Measurements from ENCODE around the gene RCCD1.
A peak's percentile ranks its signal among the peaks of the same experiment; 100 is the strongest.

RCCD1 gene

DNA sequence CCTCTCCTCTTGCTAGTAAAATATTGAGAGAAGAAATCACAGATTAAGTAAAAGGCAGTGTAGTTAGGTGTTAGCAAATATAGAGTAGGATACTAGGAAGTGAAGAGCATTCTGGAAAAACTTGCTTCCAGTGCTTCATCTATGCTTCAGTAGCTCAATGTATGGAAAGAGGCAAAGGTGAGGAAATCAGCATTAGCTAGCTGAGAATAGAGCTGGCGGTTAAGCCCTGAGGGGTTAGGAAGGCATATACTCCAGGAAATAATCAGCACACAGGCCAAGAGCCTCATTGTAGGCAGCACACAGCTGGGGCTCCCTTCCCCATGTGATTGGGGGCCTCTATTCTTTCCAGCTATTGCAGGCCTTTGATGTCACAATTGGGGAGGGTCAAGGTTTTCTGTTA, 13.8 kb downstream of the RCCD1 start:
- no peak for DNase-seq

DNA sequence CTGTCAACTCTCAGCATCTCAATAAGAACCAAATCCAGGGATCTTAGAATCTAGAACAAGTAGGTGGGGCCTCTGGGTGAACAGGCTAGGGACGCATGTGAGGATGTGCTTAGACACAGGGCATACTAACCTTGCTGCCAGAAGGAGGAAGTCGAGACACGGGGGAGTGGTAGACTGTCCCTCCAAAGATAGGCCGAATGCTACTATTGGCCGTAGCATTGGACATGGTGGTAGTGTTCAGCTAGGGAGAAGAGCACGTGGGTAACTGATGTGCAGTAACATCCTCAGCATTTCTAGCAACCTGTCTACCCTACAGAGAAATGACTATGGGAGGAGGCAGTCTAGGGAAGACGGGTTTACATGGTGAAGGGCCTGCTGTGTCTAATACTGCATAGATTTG, 15.6 kb downstream of the RCCD1 start:
- no peak for DNase-seq

DNA sequence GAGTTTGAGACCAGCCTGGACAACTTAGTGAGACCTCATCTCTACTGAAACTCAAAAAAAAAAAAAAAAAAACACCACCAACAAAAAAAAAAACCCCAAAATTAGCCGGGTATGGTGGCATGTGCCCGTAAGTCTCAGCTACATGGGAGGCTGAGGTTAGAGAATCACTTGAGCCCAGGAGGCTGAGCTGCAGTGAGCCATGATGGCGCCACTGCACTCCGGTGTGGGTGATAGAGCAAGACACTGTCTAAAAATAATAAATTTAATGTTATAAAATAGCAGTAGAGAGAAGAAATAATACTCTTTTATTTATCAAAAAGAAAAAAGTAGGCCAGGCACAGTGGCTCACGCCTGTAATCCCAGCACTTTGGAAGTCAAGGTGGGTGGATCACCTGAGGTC, 17.4 kb downstream of the RCCD1 start:
- no peak for DNase-seq

GRCh38 chr15:90974216-90974615, 19.5 kb downstream of the RCCD1 start:
- no peak for DNase-seq

- no peak for DNase-seq
Measured at GRCh38 chr15:90979582-90979981, 24.9 kb downstream of the RCCD1 start.

- DNase-seq: no peak
Measured at GRCh38 chr15:90981681-90982080, 27.0 kb downstream of the RCCD1 start.

GRCh38 chr15:90982135-90982534, 27.5 kb downstream of the RCCD1 start:
- DNase-seq: no peak

DNA sequence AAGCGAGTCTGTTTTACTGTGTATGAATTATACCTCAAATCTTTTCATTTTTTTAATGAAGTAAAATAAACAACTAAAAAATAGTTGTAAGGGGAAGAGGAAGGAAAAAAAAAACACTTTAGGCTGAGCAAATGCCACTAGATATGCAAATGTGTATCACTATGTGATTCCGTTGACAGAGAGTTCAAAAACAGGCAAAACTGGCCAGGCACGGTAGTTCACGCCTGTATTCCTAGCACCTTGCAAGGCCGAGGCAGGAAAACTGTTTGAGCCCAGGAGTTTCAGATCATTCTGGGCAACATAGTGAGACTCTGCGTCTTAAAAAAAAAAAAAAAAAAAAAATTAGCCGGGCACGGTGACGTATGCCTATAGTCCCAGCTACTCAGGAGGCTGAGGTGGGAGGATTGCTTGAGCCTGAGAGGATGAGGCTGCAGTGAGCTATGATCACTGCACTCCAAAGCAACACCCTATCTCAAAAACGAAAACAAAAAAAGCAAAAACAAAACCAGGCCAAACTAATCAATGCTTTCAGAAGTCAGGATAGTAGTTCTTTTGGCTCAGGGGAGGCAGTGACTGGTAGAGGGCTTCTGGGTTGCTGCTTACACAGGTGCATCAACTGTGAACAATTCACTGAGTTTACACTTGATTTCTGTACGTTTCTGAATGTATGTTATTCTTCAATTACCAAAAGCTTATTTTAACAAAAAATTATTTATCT, 32.3 kb downstream of the RCCD1 start:
- DNase-seq: no peak

- no peak for DNase-seq
Measured at GRCh38 chr15:90987561-90988141, 33.0 kb downstream of the RCCD1 start.

DNA sequence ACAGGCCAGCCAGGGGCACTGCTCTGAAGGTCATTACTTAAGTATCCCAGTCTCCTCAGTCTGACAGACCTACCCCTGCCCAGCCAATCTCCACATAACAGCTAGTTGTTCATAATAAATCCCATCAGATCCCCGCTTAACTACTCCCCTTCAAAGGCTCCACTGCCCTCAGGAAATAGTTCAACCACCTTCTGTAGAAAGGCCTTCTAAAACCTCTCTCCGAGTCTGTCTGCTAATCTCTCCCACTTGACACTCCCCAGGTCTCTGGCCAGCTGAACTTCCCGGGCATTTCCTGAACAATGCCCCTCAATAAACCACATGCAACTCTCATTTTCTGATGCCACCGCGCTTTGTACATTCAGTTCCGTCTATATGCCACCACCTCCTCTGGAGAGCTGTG, 33.6 kb downstream of the RCCD1 start:
- no peak for DNase-seq

GRCh38 chr15:90989040-90989768, 34.5 kb downstream of the RCCD1 start:
- no peak for DNase-seq

GRCh38 chr15:90990446-90990845, 35.8 kb downstream of the RCCD1 start:
- no peak for DNase-seq

GRCh38 chr15:90991587-90992285, 37.1 kb downstream of the RCCD1 start:
- no peak for DNase-seq

DNA sequence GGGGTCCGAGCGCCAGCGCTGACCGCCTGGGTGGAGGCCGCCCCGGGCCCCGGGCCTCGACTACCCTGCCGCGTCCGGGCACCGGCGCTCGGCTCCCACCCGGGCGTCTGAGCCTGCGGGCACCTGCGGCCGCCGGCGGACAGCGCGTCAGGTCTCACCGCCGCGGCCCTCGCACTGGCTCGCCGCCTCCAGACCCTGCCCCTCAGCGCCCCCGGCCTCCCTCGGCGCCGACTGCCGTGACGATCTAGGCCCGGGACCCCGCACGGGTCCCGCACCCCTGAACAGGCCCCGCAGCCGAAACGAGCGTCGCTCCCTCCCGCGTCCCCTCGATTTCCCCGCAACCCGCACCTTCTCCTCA, 39.4 kb downstream of the RCCD1 start:
- DNase-seq: no peak

- DNase-seq: peak; percentile 97
Measured at GRCh38 chr15:90994417-90995311, 40.0 kb downstream of the RCCD1 start, which contains the start of gene PRC1. PRC1 (minus strand) TSS chr15:90994535; CDS start chr15:90994417, 118 bp downstream.

DNA sequence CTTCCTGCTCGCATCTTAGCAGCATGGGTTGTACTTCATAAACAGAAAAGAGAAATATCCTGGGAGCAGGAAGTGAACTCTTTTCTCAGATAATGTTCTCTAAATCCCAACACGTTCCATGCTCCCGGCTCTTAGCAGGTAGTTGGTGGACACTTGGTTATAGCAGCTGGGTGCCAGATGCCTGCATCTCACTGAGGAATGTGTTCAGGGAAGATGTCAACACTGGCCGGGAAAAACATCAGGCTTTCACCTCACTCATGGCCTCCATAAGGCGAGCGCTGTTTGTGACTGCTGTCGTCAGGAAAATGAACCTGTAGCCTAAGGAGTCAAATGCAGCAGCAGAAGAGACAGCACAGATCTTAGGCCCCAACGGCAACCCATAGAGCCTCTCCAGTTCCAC, 44.1 kb downstream of the RCCD1 start:
- no peak for DNase-seq

DNA sequence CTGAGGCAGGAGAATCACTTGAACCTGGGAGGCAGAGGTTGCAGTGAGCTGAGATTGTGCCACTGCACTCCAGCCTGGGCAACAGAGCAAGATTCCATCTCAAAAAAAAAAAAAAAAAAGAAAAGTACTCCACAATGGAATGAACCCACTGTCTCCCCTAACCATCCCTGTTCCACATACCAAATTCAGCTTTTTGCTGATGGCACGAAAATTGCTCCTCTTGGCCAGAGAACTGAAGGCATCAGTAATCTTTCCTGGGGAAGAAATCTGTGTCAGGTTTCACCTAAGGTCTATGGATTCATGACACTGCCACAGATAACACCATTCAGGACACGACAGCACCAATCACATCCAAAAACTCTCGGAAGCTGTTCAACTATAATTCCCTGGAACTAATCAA, 46.5 kb downstream of the RCCD1 start:
- no peak for DNase-seq

DNA sequence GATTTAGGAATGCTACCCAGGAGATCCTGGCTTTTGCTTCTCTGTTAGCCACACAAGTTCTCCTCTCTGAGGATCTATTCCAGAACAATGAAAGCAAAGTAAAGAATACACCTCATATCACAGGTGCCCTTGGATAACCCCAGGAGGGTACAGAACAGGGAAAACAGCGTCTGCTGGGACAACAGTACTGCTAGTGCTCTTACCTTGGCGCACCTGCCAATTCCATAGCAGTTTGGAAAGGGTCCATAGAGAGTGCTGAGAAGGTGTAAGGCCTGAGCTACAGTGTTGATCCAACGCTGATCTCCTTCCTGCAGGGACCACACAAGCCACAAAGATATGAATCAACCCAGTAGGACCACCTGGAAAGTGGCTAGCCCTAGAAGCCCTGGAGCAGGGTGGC, 52.6 kb downstream of the RCCD1 start:
- no peak for DNase-seq

Measured in midbrain (tissue), 1 donor.